HG02885 (cell line): ENCODE data around the gene CPNE5.
"Not testable (repeated sequence)": the region's sequence is repeated elsewhere in the genome, so short reads cannot be mapped to it uniquely, and the experiment has no call there.

Experiments
- ATAC-seq: cut with Tn5 transposase; IDR thresholded peaks from one replicate; pipeline ENCODE4 v1.9.1; 2021; ENCODE audit warnings: mild to moderate bottlenecking; ENCODE audit not compliant: unreplicated experiment, poor library complexity

The CPNE5 gene

GRCh38 chr6:36716476-36717093, 122.7 kb downstream of the CPNE5 start:
- ATAC-seq: no peak

DNA sequence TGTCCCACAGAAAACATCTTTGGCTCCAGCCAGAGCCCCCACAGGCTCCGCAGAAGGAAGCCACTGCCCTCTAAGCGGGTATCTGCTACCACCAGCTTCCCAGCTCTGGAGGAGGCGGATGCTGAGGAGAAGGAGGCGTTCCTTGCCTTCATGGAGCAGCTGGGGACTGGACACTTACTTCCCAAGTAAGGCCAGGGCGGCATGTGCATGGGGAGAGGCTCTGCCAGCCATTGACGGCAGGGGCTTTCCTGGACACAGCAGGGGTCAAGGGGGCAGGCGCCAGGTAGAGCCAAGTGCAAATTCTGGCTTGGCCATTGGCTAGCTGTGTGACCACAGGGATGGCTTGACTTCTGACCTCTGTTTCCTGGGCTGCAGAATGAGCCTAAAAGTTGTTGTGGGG, 123.8 kb downstream of the CPNE5 start:
- no peak for ATAC-seq

DNA sequence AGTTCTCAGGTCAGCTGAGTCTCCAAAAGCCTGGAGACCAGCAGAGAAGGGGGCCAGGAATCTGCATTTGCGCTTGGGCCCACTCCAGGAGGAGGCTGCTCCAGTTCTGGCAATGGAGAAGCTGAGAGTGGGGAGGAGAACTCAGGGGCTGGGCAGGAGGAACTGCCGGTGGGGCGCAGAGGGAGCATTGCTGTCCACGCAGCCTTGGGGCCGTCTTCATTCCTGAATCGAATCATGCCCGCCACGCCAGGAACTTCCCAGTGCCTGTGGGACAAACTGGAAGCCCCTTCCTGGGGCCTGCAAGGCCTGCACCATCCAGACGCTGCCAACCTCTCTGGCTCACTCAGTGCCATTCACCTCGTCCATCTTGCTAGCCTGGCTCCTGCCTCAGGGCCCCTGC, 124.7 kb downstream of the CPNE5 start:
- no peak for ATAC-seq

- ATAC-seq: no peak
Observed at GRCh38 chr6:36713846-36714245, 125.4 kb downstream of the CPNE5 start.

DNA sequence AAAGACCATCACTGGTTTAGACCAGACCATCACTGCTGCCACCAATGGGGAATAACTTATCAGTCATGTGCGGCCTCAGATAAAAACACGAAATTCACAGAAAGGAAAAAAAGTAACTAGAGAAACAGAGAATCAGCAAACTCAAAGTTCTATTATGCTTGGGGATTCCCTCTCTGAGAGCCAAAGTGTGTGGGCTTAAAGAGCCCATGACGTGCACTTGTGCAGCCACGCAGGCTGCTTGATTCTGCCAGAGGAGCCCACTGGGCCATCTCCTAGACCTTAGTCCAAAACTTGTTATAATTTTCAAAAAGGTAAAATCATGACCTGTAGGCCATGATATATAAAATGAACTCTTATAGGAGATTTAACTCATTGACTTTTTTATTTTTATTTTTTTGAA, 126.4 kb downstream of the CPNE5 start:
- ATAC-seq: no peak

- ATAC-seq: no peak
Observed at GRCh38 chr6:36706339-36706738, 132.9 kb downstream of the CPNE5 start.

GRCh38 chr6:36704961-36705577, 134.2 kb downstream of the CPNE5 start:
- not testable (repeated sequence) for ATAC-seq

DNA sequence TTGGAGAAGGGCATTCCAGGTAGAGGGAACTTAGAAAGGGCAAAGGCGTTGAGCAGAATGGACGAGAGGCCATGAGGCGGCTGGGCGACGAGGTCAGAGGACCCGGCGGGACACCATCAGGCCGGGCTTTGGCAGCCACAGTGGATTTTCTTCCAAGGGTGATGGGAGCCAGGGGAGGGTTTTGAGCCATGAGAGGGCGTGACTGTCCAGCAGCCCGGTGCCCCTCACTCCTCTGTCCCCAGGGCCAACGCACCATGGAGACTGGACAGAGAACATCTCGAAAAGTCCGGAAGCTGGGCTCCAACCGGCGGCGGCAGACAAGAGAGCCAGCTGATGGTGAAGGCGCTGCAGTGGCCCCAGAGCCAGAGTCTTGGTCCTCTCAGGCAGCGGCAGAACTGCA, 135.3 kb downstream of the CPNE5 start:
- ATAC-seq: no peak

DNA sequence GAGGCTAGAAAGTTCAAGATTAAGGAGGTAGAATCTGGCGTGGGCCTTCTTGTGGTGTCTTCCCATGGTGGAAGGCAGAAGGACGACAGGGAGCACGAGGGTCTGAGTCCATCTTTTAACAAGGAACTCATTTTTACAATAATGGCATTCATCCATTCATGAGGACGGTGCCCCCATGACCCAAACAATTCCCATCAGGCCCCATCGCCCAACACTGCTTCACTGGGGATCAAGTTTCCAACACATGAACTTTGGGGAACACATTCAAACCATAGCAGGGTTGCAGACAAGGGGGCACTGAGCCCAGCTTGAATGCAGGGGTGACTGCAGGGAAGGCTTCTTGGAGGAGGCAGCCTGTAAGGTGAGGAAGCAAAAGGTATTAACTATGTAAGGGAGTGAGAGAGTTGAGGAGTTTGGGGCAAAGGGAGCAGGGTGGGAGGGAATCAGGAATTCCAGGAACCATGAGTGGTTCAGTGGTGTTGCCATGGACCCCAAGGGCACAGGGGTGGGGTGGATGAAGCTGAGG, 136.1 kb downstream of the CPNE5 start:
- ATAC-seq: no peak

- ATAC-seq: no peak
Observed at GRCh38 chr6:36702656-36703055, 136.6 kb downstream of the CPNE5 start.

DNA sequence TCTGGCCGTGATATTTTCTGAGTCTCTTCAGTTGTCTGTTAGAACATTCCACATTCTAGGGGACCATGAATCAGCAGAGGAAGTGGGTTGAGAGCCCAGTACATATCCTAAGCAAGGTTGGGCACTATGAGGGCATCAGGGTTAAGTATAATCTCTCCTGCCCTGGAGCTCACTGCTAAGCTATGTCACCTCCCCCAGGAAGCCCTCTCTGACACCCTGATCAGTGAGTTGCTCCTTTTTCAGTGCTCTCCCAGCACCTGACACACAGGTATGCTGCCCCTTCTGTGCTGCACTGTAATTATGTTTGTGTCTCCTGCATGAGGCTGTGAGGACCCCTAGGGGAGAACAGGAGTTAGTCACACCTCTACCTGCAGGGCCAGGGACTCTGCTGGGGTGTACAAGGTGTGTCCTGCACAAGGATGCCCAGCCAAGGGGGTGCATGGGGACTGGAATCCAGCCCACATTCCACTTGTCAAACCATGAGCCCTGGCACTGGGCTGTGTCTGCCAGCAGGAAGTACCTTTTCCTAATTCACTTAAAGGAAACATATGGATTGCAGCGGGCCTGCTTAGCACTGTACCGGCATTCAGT, 137.7 kb downstream of the CPNE5 start:
- no peak for ATAC-seq

DNA sequence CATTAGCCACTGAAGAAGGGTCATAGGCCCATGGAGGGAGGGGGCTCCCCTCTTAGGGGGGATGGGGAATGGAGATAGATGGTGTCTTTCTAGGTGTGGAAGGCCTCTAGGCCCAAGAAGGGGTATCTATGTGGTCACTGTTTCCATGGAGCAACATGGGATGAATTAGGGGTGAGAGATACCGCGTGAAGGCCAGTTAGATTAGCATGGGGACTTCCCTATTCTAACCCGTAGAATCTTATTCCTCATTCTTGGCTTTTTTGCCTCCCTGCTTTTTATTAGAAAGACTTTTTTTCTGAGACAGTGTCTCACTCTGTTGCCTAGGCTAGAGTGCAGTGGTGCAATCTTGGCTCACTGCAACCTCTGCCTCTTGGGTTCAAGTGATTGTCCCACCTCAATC, 138.4 kb downstream of the CPNE5 start:
- ATAC-seq: no peak

DNA sequence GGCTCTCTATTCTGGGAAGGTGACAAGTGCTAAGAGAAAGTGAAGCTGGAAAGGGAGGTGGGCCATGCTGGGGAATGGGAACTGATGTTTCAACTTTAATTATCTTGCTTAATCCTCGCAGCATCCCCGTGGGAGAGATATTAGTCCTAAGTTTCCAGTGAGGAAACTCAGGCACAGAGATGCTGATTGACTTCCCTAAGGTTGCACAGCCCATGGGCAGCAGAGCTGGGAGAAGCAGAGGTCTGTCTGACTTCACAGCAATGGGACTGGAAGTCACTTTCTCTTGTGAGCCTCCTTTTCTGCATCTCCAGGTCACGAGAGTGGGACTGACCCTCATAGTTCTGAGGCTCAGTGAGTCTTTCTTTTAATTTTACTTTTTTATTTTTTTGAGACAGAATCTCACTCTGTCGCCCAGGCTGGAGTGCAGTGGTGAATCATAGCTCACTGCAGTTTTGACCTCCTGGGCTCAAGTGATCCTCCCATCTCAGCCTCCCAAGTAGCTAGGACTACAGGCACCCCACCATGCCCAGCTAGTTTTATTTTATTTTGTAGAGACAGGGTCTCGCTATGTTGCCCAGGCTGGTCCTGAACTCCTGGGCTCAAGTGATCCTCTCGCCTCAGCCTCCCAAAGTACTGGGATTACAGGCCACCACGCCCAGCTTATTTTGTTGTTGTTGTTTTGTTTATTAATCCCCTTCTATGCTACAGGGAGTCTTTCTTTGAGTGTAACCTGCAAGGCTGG, 139.0 kb downstream of the CPNE5 start:
- ATAC-seq: no peak

DNA sequence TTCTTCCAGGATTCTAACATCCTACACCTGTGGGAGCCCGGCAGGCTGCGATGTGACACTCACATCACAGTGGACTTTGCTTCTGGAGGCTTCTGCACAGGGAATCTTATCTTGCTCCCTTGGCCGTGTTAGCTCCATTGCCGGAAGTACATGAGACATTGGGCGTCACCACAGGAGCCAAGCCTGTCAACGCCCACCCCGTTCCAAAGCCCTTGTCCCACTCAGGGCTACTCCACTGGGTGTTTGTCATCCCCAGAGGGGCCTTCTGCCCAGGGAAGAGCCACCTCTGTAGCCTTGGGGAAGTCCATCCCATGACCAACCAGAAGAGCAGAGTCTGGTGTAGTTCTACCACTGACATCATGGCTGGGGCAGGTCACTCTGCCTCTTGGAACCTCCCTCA, 139.9 kb downstream of the CPNE5 start:
- no peak for ATAC-seq

DNA sequence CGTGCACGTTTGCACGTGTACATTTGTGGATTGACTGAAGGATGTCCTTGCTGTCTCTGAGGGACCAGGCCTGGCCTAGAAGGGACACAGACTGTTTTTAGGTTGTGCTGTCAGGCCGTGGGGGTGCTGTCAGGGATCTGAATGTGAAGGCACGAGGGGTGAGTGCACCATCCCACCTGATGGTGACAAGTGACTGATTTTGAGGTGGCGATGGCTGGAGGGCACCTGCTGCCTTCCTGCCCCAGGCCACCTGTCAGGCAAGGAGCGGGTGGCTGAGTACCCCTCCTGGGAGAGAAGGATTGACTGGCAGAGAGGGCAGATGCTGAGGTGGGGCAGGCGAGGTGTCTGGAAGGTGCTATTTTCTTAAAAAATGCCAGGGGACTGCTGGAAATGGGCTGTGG, 140.4 kb downstream of the CPNE5 start:
- no peak for ATAC-seq

DNA sequence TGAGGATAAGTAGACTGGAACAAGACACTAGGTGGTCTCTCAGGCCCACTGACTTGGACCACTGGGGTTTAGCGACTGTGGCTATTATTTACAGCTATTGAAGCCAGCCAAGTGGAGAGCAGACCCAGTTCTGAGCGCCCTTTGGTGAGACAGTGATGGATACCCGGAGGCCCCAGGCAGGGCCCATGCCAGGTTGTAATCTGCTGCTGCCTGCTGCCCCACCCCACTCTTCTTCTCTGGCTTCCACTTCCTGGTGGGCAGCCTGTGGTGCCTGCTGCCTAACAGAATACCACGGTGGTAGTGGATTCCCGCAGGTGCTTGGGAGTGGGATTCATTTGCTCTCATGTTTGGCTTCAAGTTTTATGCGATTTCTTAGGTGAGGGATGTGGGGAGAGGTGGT, 141.0 kb downstream of the CPNE5 start:
- no peak for ATAC-seq

DNA sequence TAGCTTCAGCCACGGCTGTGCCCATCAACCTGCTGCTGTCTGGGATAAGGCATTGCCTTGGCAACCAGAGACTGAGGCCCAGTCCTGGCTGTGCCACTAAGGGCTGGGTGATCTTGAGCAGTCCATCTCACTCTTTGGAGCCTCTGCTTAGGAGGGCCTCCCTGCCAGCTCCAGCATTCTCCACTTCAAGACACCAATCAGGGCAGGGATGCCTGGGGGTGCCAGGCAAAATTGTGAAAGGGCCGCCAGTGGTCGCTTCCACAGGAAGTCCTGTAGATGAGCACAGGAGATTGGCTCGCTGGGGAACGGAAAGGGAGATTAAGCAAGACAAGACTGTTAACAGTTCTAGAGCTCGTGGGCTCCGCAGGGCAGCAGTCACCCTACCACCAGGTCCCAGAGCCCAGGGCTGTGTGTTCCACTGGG, 141.8 kb downstream of the CPNE5 start, which contains the start of gene RAB44:
RAB44 (plus strand) TSS at position 346 of the 423 bp plus-strand sequence. CDS start 6,410 bp downstream, outside the sequence.
- no peak for ATAC-seq

DNA sequence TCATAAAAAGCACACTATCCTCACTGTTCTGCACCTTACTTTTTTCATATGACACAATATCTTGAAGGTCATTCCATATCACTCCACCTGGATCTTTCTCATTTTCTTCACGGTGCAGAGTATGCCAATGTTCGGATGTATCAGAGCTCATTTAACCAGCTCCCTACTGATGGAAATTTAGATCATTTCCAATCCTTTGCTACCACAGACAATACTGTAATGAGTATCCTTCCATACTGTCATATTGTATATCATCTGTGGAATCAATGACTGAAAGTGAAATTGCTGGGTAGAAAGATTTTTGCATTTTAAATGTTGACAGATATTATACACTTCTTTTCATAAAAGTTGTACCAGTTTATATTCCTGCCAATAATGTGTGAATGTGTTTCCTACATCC, 143.8 kb downstream of the CPNE5 start:
- no peak for ATAC-seq

DNA sequence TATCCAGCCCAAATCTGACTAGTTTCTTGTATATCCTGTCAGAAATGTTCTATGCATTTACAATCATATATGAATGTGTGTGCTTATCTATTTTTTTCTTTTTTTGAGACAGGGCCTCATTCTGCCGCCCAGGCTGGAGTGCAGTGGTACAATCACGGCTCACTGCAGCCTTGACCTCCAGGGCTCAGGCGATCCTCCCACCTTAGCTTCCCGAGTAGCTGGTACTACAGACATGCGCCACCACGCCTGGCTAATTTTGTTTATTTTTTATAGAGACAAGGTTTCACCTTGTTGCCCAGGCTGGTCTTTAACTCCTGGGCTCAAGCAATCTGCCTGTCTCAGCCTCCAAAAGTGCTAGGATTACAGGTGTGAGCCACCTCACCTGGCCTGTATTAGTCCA, 144.6 kb downstream of the CPNE5 start:
- ATAC-seq: no peak

- ATAC-seq: no peak
Observed at GRCh38 chr6:36692861-36693702, 146.2 kb downstream of the CPNE5 start.
